Ovary (tissue), 3 donors: ENCODE measurements around the gene VCL.

Experiments used
- EP300 ChIP-seq: sonication (generic); formaldehyde crosslinking; IDR thresholded peaks from one replicate; pipeline ENCODE4 v1.6.1; 2017; ENCODE audit warnings: antibody characterized with exemption
- POLR2A ChIP-seq: fragments of 450-650 bp; IDR thresholded peaks from one replicate; pipeline ENCODE4 v1.6.1; 2017; ENCODE audit warnings: antibody characterized with exemption, mild to moderate bottlenecking, moderate library complexity
- TF ChIP-seq, protein P1 (sequence below), 3 donors: fragments of 450-650 bp in 2 of 3; fragments of 200-600 bp in 1 of 3; IDR thresholded peaks; one replicate each; pipeline versions ENCODE4 v1.5.1 to v1.8.0; 2016 to 2022; ENCODE audit warnings: antibody characterized with exemption in 3 of 3, mild to moderate bottlenecking in 1 of 3
- donor health status: DM: no; HTN: no; CAD: no.

DNA sequence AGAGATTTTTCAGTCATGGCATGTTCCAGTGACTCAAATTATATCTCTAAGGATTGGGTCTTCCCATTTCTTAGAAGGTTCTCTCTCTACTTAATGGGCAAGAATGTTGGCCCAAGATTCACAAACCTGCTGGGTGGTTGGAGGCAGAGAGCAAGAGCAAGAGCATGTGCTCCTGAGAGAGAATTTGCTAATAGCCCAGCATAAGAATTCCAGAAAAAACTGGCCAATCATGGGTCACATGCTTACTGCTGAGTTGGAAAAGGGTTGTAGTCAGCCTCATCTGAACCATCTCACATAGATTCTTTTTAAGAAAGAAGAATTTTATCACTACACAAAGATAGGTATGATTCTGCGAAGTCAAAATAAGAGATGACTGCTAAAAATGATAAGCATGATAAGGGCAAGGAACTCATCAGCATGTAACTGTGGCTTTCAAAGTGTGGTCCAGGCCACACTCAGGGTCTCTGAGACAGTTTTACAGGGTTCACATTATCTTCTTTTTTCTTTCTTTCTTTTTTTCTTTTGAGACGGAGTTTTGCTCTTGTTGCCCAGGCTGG, 8.2 kb upstream of the VCL start:
- TF ChIP-seq POLR2A (no peak), EP300 (no peak)
- TF ChIP-seq, protein P1, sequence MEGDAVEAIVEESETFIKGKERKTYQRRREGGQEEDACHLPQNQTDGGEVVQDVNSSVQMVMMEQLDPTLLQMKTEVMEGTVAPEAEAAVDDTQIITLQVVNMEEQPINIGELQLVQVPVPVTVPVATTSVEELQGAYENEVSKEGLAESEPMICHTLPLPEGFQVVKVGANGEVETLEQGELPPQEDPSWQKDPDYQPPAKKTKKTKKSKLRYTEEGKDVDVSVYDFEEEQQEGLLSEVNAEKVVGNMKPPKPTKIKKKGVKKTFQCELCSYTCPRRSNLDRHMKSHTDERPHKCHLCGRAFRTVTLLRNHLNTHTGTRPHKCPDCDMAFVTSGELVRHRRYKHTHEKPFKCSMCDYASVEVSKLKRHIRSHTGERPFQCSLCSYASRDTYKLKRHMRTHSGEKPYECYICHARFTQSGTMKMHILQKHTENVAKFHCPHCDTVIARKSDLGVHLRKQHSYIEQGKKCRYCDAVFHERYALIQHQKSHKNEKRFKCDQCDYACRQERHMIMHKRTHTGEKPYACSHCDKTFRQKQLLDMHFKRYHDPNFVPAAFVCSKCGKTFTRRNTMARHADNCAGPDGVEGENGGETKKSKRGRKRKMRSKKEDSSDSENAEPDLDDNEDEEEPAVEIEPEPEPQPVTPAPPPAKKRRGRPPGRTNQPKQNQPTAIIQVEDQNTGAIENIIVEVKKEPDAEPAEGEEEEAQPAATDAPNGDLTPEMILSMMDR (IDR thresholded peaks at IDR 0.05), result no peak
